ENCODE measurements around the gene RSPH1.

Gene RSPH1

DNA sequence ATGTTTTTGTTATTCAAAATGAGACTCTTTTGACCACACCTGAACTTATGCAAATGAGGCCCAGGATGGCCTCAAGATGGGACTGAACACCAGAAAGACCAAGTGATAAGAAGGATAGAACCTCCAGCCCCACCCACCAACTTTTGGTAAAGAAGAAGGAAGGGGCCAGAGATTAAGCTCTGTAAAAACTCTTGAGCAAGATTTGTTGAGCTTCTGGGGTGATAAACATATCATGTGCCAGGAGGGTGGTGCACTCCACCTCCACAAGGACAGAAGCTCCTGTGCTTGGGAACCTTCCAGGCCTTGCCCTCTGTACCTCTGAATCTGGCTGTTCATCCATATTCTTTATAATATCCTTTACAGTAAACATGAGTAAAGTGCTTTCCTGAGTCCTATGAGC is 5.3 kb downstream of the RSPH1 start:
- no peak for ATAC-seq
- TF ChIP-seq, protein P1, sequence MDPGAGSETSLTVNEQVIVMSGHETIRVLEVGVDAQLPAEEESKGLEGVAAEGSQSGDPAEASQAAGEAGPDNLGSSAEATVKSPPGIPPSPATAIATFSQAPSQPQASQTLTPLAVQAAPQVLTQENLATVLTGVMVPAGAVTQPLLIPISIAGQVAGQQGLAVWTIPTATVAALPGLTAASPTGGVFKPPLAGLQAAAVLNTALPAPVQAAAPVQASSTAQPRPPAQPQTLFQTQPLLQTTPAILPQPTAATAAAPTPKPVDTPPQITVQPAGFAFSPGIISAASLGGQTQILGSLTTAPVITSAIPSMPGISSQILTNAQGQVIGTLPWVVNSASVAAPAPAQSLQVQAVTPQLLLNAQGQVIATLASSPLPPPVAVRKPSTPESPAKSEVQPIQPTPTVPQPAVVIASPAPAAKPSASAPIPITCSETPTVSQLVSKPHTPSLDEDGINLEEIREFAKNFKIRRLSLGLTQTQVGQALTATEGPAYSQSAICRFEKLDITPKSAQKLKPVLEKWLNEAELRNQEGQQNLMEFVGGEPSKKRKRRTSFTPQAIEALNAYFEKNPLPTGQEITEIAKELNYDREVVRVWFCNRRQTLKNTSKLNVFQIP (CRISPR knock-in tag; IDR thresholded peaks at IDR 0.05; ENCODE audit: borderline replicate concordance, low read depth), result no peak
- TF ChIP-seq ZNF8 (CRISPR knock-in tag; IDR thresholded peaks at IDR 0.05) (no peak), PPARA (CRISPR knock-in tag; IDR thresholded peaks at IDR 0.05; ENCODE audit: borderline replicate concordance) (no peak), GLIS3 (CRISPR knock-in tag; IDR thresholded peaks at IDR 0.05) (no peak), RARB (CRISPR knock-in tag; IDR thresholded peaks at IDR 0.05) (no peak), ZFP30 (CRISPR knock-in tag; IDR thresholded peaks at IDR 0.05) (no peak), ZNF70 (CRISPR knock-in tag; IDR thresholded peaks at IDR 0.05) (no peak), ZC3H10 (CRISPR knock-in tag; IDR thresholded peaks at IDR 0.05) (no peak), ARNTL (CRISPR knock-in tag; IDR thresholded peaks at IDR 0.05; ENCODE audit: borderline replicate concordance, low read depth) (no peak), OSR1 (CRISPR knock-in tag; IDR thresholded peaks at IDR 0.05) (no peak), BACH2 (CRISPR knock-in tag; IDR thresholded peaks at IDR 0.05; ENCODE audit: borderline replicate concordance) (no peak)
- TF ChIP-seq, protein P2, sequence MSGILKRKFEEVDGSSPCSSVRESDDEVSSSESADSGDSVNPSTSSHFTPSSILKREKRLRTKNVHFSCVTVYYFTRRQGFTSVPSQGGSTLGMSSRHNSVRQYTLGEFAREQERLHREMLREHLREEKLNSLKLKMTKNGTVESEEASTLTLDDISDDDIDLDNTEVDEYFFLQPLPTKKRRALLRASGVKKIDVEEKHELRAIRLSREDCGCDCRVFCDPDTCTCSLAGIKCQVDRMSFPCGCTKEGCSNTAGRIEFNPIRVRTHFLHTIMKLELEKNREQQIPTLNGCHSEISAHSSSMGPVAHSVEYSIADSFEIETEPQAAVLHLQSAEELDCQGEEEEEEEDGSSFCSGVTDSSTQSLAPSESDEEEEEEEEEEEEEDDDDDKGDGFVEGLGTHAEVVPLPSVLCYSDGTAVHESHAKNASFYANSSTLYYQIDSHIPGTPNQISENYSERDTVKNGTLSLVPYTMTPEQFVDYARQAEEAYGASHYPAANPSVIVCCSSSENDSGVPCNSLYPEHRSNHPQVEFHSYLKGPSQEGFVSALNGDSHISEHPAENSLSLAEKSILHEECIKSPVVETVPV (CRISPR knock-in tag; IDR thresholded peaks at IDR 0.05), result no peak

DNA sequence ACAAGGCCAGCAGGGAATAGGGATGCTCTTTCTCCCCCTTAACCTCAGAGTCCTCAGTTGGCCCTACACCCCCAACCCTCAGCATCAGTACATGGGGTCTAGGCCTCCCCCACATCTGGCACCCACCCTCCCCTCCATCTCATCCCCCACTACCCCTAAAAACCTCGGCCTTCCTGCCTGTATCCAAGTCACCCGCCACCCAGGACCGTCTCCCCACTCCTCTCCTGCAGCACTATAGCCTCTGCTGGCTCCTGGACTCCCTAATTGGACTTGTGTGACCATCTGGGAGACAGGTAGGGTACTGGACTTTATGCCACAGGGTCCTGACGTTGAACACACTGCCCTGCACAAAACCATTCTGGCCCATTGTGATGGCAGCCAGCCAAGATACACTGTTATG is 6.0 kb downstream of the RSPH1 start:
- no peak for ATAC-seq

DNA sequence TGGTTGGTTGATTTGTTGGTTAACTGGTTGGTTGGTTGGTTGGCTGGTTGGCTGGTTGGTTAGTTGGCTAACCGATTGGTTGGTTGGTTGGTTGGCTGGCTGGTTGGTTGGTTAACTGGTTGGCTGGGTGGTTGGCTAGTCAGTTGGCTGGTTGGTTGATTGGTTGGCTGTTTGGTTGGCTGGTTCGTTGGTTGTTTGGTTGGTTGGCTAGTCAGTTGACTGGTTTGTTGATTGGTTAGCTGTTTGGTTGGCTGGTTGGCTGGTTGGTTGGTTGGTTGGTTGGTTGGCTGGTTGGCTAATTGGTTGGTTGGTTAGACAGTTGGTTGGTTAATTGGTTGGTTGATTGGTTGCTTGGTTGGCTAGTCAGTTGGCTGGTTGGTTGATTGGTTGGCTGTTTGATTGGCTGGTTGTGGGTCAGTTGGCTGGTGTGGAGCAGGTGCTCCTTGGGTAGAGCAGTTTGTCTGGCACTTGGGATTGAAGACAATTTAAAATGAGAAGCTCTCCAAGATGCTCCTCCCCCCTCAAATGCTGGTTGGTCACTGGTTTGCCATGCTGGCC is 6.9 kb downstream of the RSPH1 start:
- no peak for TF ChIP-seq OSR1 (CRISPR knock-in tag; IDR thresholded peaks at IDR 0.05)
- no peak for TF ChIP-seq TCF4 (CRISPR knock-in tag; IDR thresholded peaks at IDR 0.05; ENCODE audit: borderline replicate concordance)
- TF ChIP-seq CSDC2 (CRISPR knock-in tag; IDR thresholded peaks at IDR 0.05), result no peak
- no peak for TF ChIP-seq ARNTL (CRISPR knock-in tag; IDR thresholded peaks at IDR 0.05; ENCODE audit: borderline replicate concordance, low read depth)
- no peak for TF ChIP-seq ISL1 (CRISPR knock-in tag; IDR thresholded peaks at IDR 0.05)
- TF ChIP-seq, protein P3, sequence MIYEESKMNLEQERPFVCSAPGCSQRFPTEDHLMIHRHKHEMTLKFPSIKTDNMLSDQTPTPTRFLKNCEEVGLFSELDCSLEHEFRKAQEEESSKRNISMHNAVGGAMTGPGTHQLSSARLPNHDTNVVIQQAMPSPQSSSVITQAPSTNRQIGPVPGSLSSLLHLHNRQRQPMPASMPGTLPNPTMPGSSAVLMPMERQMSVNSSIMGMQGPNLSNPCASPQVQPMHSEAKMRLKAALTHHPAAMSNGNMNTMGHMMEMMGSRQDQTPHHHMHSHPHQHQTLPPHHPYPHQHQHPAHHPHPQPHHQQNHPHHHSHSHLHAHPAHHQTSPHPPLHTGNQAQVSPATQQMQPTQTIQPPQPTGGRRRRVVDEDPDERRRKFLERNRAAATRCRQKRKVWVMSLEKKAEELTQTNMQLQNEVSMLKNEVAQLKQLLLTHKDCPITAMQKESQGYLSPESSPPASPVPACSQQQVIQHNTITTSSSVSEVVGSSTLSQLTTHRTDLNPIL (CRISPR knock-in tag; IDR thresholded peaks at IDR 0.05; ENCODE audit: low read depth), result no peak
- no peak for ATAC-seq

More for the DNA sequence above, 6.0 kb downstream of the RSPH1 start:
- TF ChIP-seq GLIS3 (CRISPR knock-in tag; IDR thresholded peaks at IDR 0.05), result no peak

DNA sequence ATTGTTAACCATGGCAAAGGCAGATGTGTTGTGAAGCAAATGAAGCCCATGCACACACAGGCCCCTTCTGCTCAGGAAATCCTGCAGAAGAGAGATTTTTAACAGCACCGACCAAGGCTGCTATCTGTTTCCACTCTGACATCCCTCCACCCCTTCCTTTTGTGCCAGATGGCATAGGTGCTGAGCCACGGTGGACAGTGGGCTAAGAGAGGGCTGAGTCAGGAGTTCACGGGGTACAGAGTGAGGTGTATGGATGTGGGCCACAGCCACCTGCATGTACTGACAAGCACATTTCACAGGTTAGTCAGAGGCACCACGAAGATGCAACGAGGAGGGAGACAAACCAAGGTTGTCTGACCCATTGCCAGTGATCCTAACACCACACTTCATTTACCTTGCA is 9.5 kb downstream of the RSPH1 start:
- TF ChIP-seq, protein P1 (CRISPR knock-in tag; IDR thresholded peaks at IDR 0.05; ENCODE audit: borderline replicate concordance, low read depth), result no peak
- TF ChIP-seq, protein P2 (CRISPR knock-in tag; IDR thresholded peaks at IDR 0.05), result no peak
- TF ChIP-seq TOX (CRISPR knock-in tag; IDR thresholded peaks at IDR 0.05; ENCODE audit: borderline replicate concordance) (no peak), ZNF8 (CRISPR knock-in tag; IDR thresholded peaks at IDR 0.05) (no peak), ZNF565 (CRISPR knock-in tag; conservative IDR thresholded peaks at IDR 0.05; ENCODE audit: low read depth) (no peak), ISL1 (CRISPR knock-in tag; IDR thresholded peaks at IDR 0.05) (no peak), ZFP30 (CRISPR knock-in tag; IDR thresholded peaks at IDR 0.05) (no peak), GLIS3 (CRISPR knock-in tag; IDR thresholded peaks at IDR 0.05) (no peak)
- TF ChIP-seq, protein P4, sequence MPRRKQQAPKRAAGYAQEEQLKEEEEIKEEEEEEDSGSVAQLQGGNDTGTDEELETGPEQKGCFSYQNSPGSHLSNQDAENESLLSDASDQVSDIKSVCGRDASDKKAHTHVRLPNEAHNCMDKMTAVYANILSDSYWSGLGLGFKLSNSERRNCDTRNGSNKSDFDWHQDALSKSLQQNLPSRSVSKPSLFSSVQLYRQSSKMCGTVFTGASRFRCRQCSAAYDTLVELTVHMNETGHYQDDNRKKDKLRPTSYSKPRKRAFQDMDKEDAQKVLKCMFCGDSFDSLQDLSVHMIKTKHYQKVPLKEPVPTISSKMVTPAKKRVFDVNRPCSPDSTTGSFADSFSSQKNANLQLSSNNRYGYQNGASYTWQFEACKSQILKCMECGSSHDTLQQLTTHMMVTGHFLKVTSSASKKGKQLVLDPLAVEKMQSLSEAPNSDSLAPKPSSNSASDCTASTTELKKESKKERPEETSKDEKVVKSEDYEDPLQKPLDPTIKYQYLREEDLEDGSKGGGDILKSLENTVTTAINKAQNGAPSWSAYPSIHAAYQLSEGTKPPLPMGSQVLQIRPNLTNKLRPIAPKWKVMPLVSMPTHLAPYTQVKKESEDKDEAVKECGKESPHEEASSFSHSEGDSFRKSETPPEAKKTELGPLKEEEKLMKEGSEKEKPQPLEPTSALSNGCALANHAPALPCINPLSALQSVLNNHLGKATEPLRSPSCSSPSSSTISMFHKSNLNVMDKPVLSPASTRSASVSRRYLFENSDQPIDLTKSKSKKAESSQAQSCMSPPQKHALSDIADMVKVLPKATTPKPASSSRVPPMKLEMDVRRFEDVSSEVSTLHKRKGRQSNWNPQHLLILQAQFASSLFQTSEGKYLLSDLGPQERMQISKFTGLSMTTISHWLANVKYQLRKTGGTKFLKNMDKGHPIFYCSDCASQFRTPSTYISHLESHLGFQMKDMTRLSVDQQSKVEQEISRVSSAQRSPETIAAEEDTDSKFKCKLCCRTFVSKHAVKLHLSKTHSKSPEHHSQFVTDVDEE (CRISPR knock-in tag; IDR thresholded peaks at IDR 0.05), result no peak
- no peak for ATAC-seq
